Activated CD8-positive, alpha-beta memory T cell treated with anti-CD3 and anti-CD28 coated beads, Interleukin-2, amount 50 U/mL, for 24 hours (primary cell): ENCODE measurements around the gene ZNF726.
"Not testable (repeated sequence)": the region's sequence is repeated elsewhere in the genome, so short reads cannot be mapped to it uniquely, and the experiment has no call there.

Source experiments
- DNase-seq: peaks from one replicate; pipeline ENCODE4 v3.0.0-alpha.2; 2020; ENCODE audit errors: extremely low read depth

ZNF726 gene

DNA sequence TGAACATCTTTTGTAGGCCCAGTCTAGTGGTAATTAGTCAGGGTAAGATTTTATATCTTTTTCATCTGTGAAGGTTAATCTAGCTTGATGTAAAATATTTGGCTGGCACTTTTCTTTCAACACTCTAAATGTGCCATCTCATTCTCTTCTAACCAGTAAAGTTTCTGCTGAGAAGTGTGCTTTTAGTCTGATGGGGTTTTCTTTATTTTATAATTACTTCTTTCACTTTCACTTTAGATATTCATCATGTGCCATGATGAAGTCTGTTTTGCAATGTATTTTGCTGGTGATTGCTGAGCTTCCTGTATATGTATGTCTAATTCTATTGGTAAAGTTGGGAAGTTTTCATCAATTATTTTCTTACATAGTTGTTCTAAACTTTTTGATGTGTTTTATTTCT is 31.9 kb downstream of the ZNF726 start:
- no peak for DNase-seq

DNA sequence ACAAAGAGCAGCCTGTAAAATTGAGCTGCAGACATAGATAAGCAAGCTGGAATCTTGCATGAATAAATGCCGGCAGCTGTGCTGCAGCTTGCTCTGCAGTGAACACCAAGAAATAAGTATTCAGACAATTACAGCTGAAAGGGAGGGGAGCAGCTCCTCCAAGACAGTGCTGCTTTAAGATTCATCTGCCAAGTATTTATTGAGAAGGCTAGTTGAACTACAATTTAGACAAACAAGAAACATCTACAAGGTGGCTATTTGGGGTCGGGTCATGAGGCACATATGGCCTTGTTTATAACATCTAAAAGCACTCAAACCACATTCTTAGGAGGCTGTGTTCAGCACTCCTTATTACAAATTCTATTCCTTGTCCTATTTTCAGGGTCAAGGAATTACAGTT is 34.9 kb downstream of the ZNF726 start:
- no peak for DNase-seq

DNA sequence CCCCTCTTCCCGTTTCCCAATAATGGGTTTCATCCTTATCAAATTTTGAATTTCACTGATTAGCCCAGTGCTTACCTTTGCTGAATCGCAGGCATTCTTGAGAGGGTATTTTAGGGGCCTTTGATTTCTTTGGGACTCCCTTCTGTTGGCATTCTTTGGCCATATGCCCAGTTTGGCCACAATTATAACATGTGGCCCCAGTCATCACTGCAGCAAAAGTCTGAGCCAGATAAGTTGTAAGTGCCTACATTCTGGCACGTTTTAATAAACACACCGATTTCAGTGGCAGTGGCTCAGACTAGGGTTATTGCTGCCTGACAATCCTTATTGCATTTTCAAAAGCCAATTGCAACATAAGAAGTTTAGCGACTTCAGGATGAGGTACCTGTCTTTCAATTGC is 41.4 kb downstream of the ZNF726 start:
- DNase-seq = no peak

DNA sequence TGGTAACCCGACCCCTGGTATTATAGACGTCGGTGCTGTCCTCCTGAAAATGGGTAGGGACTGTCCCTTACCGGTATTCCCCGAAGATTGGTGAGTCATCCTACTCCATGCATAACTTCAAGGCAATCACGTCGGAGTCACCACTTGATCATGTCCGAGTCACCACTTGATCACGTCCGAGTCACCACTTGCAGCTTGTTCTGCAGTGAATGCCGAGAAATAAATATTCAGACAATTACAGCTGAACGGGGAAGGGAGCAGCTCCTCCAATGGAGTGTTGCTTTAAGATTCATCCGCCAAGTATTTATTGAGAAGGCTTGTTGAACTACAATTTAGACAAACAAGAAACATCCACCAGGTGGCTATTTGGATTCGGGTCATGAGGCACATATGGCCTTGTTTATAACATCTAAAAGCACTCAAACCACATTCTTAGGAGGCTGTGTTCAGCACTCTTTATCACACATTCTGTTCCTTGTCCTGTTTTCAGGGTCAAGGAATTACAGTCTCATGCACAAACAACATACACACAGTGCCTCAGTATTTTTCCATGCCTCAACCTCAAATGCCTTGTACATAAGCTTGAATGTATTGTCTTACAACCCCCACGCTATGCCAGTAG is 43.1 kb downstream of the ZNF726 start:
- DNase-seq = no peak

DNA sequence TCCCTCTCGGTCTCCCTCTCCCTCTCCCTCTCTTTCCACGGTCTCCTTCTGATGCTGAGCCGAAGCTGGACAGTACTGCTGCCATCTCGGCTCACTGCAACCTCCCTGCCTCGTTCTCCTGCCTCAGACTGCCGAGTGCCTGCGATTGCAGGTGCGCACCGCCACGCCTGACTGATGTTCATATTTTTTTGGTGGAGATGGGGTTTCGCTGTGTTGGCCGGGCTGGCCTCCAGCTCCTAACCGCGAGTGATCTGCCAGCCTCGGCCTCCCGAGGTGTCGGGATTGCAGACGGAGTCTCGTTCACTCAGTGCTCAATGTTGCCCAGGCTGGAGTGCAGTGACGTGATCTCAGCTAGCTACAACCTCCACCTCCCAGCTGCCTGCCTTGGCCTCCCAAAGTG is 48.7 kb downstream of the ZNF726 start:
- not testable (repeated sequence) for DNase-seq

DNA sequence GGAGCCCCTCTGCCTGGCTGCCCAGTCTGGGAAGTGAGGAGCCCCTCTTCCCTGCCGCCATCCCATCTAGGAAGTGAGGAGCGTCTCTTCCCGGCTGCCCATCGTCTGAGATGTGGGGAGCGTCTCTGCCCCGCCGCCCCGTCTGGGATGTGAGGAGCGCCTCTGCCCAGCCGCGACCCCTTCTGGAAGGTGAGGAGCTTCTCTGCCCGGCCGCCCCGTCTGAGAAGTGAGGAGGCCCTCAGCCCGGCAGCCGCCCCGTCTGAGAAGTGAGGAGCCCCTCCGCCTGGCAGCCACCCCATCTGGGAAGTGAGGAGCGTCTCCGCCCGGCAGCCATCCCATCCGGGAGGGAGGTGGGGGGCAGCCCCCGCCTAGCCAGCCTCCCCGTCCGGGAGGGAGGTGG is 49.2 kb downstream of the ZNF726 start:
- DNase-seq = not testable (repeated sequence)

DNA sequence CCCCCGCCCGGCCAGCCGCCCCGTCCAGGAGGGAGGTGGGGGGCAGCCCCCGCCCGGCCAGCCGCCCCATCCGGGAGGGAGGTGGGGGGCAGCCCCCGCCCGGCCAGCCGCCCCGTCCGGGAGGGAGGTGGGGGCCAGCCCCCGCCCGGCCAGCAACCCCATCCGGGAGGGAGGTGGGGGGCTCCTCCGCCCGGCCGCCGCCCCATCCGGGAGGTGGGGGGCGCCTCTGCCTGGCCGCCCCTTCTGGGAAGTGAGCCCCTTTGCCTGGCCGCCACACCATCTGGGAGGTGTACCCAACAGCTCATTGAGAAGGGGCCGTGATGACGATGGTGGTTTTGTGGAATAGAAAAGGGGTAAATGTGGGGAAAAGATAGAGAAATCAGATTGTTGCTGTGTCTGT is 49.6 kb downstream of the ZNF726 start:
- DNase-seq = not testable (repeated sequence)

DNA sequence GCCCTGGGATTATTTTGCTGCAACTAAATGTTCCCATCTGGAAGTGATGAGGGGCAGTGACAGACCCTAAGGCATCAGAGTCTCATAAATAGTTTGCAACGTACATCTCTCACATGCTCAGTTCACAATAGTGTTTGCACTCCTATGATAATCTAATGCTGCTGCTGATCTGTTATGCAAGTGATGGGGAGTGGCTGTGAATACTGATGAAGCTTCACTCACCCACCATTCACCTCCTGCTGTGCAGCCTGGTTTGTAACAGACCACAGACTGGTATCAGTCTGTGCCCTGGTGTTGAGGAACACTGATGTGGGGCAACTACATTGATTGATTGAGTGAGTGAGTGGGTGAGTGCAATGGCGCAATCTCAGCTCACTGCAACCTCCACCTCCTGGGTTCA is 54.9 kb downstream of the ZNF726 start:
- no peak for DNase-seq

DNA sequence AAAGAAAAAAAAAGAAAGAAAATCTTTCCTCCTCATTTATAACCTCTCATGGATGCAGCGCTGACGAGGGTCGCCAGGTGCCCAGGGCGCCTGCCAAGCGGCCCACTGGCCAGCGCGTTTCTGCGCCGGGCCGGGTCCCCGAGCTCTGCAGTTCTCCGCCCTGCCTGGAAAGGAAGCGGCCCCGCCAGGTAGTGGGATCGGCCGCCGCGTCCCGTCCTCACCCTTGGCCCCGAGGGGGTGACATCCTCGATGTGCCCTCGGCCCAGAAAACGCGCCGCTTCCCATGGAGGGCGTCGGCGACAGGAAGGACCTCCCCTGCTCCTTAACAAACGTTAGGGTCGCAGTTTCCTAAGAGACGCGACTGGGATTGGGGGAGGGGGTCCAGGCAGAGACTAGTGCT is 56.9 kb downstream of the ZNF726 start:
- DNase-seq = no peak

DNA sequence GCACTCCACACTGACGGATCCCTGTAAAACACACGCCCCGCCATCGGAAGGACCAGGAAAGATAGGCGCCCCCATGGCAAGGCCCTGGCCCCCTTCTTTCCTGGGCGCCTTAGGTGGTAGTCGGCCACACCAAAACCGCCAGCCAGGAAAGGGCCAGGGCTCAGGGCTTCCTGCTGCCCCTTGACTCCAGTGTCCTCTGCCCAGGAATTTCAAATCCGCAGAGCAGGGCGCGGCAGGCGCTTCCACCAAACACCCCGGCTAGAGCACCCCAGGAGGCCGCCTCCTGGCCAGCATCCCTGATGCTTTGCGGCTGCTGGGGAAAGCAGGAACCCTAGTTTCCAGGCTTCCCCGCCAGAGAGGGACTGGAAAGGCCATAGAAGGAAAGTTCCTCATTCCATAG is 57.5 kb downstream of the ZNF726 start:
- DNase-seq = no peak

DNA sequence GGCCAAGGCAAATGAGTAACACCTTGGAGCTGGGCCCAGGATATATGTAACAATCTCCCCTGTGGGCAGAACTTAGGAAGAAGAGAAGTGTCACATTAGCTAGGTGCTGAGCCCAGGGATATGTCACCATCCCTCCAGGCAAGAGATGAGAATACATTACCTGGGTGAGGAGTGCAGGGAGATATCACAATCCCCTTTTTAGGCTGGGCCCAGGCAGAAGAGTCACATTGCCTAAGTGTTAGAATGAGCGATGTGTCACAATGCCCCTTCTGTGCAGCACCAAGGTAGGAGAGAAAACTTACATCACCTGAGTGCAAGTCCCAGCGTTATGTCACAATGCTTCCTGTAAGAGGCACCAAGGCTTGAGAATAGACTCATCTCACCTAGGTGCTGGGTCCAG is 60.3 kb downstream of the ZNF726 start:
- no peak for DNase-seq

DNA sequence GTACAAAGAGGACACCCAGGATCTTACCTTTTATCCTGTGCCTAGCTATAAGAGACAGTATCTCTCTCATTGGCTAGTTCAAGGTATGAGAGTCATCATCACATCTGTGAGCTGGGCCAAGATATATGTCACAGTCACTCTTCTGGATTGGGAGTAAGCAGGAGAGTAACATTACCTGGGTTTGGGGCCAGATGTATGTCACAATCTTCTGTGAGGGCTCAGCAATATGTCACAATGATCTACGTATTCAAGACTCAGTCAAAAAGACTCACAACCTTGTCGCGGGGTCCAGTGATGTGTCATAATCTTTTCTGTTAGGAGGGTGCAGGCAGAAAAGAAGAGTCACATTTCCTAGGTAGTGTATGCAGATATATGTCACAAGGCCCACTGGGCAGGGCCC is 61.9 kb downstream of the ZNF726 start:
- not testable (repeated sequence) for DNase-seq

DNA sequence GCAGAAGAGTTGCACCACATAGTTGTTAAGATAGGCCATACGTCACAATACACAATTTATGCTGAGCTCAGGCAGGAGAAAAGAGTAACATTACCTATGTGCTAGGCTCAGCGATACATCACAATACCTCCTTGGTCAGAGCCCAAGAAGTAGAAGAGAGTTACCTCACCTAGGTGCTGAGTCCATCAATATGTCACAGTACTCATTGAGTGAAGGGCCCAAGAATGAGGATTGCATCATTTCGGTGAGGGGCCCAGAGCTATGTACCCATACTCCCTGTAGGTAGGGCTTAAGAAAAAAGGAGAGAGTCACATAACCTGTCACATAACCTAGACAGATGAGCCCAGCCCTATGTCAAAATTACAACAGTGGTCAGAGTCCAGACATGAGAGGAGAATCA is 62.6 kb downstream of the ZNF726 start:
- DNase-seq = not testable (repeated sequence)

DNA sequence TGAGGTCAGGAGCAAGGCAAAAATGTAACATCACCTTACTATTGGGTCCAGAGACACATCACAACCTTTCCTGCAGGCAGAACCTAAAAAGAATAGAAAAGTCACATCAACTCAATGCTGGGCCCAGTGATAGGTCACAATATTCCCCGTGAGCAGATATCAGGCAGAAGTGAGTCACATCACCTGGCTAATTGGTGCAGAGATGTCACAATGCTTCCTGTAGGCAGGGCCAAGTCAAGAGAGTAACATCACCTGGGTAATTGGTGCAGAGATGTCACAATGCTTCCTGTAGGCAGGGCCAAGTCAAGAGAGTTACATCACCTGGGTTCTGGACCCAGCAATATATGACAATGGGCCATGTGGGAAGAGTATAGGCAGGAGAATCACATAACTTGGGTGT is 63.4 kb downstream of the ZNF726 start:
- no peak for DNase-seq

DNA sequence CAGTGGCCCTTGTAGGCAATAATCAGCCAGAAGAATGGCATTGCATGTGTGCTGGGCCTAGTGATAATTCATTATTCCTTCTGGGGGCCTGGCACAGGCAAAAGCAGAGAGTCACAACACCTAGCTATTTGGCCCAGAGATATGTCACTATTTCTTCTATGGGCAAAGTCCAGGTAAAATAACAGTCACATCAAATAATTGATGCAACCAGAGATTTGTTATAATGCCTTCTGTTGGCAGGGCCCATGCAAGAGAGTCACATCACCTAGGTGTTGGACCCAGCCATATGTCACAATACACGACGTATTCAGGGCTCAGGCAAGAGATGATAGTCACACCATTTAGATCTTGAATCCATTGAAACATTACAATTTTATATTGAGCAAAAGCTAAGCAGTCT is 66.1 kb downstream of the ZNF726 start:
- DNase-seq = no peak

DNA sequence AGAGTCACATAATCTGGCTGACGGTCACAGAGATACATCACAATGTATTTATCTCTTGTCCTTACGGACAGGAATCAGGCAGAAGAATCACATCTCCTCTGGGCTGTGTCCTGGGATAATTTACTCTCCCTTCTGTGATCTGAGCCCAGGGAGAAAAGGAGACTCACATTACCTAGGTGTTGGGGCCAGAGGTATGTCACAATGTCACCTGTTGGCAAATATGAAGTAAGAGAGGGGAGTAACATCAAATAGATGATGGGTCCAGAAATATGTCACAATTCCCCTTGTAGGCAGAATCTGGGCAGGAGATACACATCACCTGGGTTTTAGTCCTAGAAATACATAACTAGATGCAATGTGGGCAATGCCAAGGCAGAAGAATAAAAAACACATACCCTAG is 67.2 kb downstream of the ZNF726 start:
- DNase-seq = no peak

DNA sequence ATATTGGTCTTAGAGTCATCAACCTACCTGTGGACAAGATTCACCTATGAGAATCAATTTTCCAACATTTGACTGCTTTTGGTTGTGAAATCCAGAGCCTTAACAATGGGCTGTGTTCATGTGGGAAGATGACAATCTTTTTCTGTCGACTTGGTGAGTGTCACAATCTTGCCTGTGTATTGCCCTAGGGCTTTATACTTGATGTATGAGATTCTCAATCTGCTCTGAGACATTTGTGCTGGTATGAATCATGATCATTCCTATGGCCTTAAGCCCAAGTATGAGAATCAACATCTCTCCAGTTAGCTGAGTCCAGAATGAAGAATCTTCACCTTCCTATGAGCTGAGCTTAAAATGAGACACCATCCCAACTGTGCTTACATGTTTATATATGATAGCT is 68.7 kb downstream of the ZNF726 start:
- no peak for DNase-seq
